IPS DF 6.9 (cell line): ENCODE results near the gene RPS6KA5.

Experiments
- DNase-seq: peaks from one replicate; pipeline ENCODE4 v3.0.0-alpha.2; 2013; ENCODE audit warnings: low read depth, low spot score
- H3K27ac ChIP-seq: one replicate; pipeline ENCODE4 v1.5.1; 2013; ENCODE audit warnings: low read length, control low read depth
- H3K27me3 ChIP-seq: 2 replicates; pipeline ENCODE4 v1.6.1; 2013; ENCODE audit warnings: mild to moderate bottlenecking, low read length; ENCODE audit not compliant: control insufficient read depth, insufficient read depth
- H3K36me3 ChIP-seq: 2 replicates; pipeline ENCODE4 v1.6.1; 2013; ENCODE audit warnings: low read length; ENCODE audit not compliant: control insufficient read depth, insufficient read depth
- H3K4me1 ChIP-seq: 2 replicates; pipeline ENCODE4 v1.6.1; 2013; ENCODE audit warnings: low read length; ENCODE audit not compliant: control insufficient read depth, insufficient read depth
- H3K4me3 ChIP-seq: 2 replicates; pipeline ENCODE4 v1.5.1; 2013; ENCODE audit warnings: mild to moderate bottlenecking, low read length
- H3K9me3 ChIP-seq: 2 replicates; pipeline ENCODE4 v1.6.1; 2013; ENCODE audit warnings: low read length, inconsistent platforms; ENCODE audit not compliant: control insufficient read depth, insufficient read depth
- WGBS: extraction: QIAGEN DNeasy Blood & Tissue Kit; methylation state at CpG from one replicate; pipeline ENCODE4 v1.1.7; 2013; ENCODE audit warnings: mixed read lengths, missing lambda C conversion rate; ENCODE audit not compliant: insufficient read length, insufficient coverage; 5-methylcytosine and 5-hydroxymethylcytosine counted together

The RPS6KA5 gene

GRCh38 chr14:91012045-91012444 is 48.4 kb downstream of the RPS6KA5 start:
- Histone ChIP-seq H3K4me3 (no peak overlapping the region), H3K4me1 (no peaks in the 10 kb centered on the region), H3K27me3 (no peaks in the 10 kb centered on the region), H3K36me3 (no peaks in the 10 kb centered on the region), H3K27ac (no peak overlapping the region), H3K9me3 (no peaks in the 10 kb centered on the region)
- no peak for DNase-seq
- WGBS: no CpG with 5 or more reads among the region's 2 CpGs

GRCh38 chr14:91010153-91010533 is 50.3 kb downstream of the RPS6KA5 start:
- H3K27me3 ChIP-seq: no peaks in the 10 kb centered on the region
- no peak for DNase-seq
- no CpG with 5 or more reads among the region's 2 CpGs for WGBS
- no peaks in the 10 kb centered on the region for H3K36me3 ChIP-seq
- H3K4me1 ChIP-seq: no peaks in the 10 kb centered on the region
- no peak overlapping the region for H3K27ac ChIP-seq
- no peak overlapping the region for H3K4me3 ChIP-seq
- H3K9me3 ChIP-seq: no peaks in the 10 kb centered on the region

GRCh38 chr14:91009501-91010152 is 50.8 kb downstream of the RPS6KA5 start:
- DNase-seq: no peak
- Histone ChIP-seq H3K9me3 (no peaks in the 10 kb centered on the region), H3K36me3 (no peaks in the 10 kb centered on the region), H3K4me3 (no peak overlapping the region), H3K4me1 (no peaks in the 10 kb centered on the region), H3K27ac (no peak overlapping the region), H3K27me3 (no peaks in the 10 kb centered on the region)
- WGBS: no CpG with 5 or more reads among the region's 3 CpGs

DNA sequence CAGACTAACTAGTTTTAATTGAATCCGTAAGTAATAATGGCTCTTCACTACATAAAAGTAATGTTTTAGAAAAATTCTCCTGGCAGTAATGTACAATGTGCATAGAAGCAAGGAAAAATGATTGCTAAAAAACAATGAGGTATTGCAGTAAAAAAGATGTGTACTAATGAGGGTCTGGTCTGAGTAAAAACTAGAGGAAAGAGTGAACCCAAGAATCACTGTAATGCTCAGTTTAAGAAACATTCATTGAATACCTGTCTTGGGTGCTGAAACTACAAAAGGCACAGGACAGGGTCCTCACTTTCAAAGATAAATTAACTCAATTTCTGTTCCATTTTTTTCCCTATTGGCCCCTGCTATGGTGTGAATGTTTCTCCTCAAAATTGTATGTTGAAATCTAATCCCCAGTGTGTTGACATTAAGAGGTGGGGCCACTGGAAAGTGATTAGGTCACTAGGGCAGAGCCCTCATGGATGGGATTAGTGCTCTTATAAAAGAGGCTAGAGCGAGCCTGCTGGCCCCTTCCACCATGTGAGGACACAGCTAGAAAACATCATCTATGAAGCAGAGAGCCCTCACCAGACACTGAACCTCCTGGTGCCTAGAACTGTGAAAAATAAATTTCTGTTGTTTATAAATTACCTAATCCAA is 51.6 kb downstream of the RPS6KA5 start:
- Histone ChIP-seq H3K27me3 (no peaks in the 10 kb centered on the region), H3K4me3 (no peak overlapping the region), H3K4me1 (no peaks in the 10 kb centered on the region), H3K9me3 (no peaks in the 10 kb centered on the region), H3K27ac (no peak overlapping the region), H3K36me3 (no peaks in the 10 kb centered on the region)
- WGBS: no CpG with 5 or more reads among the region's 2 CpGs
- no peak for DNase-seq

DNA sequence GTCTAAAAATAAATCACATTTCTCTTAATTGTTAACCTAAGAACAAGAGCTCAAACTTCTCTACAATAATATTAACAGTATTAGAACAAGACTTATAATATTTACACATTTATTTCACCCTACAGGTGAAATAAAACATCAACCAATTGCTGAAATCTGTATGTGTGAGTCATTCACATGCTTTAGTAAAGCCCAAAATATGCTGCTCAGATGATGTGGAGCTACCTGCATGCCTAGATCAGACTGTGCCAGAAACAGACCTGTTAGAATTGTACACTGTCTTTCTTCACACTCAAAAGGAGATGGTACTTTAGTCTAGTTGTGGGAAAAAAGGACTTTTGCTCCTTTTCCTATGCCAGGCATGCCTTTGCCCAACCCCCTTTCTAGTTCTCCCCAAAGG is 54.7 kb downstream of the RPS6KA5 start:
- H3K9me3 ChIP-seq: no peaks in the 10 kb centered on the region
- H3K27ac ChIP-seq: no peak overlapping the region
- no peaks in the 10 kb centered on the region for H3K27me3 ChIP-seq
- no peak overlapping the region for H3K4me3 ChIP-seq
- no peaks in the 10 kb centered on the region for H3K36me3 ChIP-seq
- DNase-seq: no peak
- no peaks in the 10 kb centered on the region for H3K4me1 ChIP-seq

GRCh38 chr14:91004987-91005386 is 55.5 kb downstream of the RPS6KA5 start:
- Histone ChIP-seq H3K9me3 (no peaks in the 10 kb centered on the region), H3K4me1 (no peaks in the 10 kb centered on the region), H3K27ac (no peak overlapping the region), H3K4me3 (no peak overlapping the region), H3K36me3 (no peaks in the 10 kb centered on the region), H3K27me3 (no peaks in the 10 kb centered on the region)
- no peak for DNase-seq

- no CpG with 5 or more reads among the region's 4 CpGs for WGBS
- no peaks in the 10 kb centered on the region for H3K27me3 ChIP-seq
- no peak for DNase-seq
These were observed 61.1 kb downstream of the RPS6KA5 start for GRCh38 chr14:90999299-90999698.

DNA sequence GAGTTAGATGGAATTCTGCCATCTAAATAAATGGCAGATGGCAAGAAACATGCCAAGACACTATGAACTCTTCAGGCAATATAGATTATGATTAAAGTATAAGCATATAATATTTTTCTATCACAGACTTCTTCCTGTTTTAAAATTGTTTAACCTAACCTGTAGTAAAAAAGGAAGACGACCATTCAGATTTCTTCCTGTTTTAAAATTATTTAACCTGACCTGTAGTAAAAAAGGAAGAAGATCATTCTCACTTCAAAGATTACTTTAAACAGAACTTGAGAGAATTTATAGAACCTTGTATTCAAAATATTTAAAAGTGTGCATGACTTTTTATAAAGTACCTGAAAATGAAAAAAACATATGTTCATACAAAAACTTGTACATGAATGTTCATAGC is 63.5 kb downstream of the RPS6KA5 start:
- no peaks in the 10 kb centered on the region for H3K4me1 ChIP-seq
- no peak for DNase-seq
- H3K27me3 ChIP-seq: no peaks in the 10 kb centered on the region
- WGBS: no CpG with 5 or more reads among the region's 1 CpG
- H3K4me3 ChIP-seq: no peak overlapping the region
- no peak overlapping the region for H3K27ac ChIP-seq
- no peaks in the 10 kb centered on the region for H3K36me3 ChIP-seq
- H3K9me3 ChIP-seq: no peaks in the 10 kb centered on the region

More at GRCh38 chr14:90999299-90999698, 61.1 kb downstream of the RPS6KA5 start:
- Histone ChIP-seq H3K9me3 (no peaks in the 10 kb centered on the region), H3K27ac (no peak overlapping the region), H3K4me1 (no peaks in the 10 kb centered on the region), H3K4me3 (no peak overlapping the region), H3K36me3 (no peaks in the 10 kb centered on the region)

GRCh38 chr14:90995785-90996184 is 64.7 kb downstream of the RPS6KA5 start:
- Histone ChIP-seq H3K36me3 (no peaks in the 10 kb centered on the region), H3K4me3 (no peak overlapping the region), H3K27ac (no peak overlapping the region), H3K4me1 (no peaks in the 10 kb centered on the region), H3K27me3 (no peaks in the 10 kb centered on the region), H3K9me3 (no peaks in the 10 kb centered on the region)
- WGBS: no CpG with 5 or more reads among the region's 4 CpGs
- DNase-seq: no peak

DNA sequence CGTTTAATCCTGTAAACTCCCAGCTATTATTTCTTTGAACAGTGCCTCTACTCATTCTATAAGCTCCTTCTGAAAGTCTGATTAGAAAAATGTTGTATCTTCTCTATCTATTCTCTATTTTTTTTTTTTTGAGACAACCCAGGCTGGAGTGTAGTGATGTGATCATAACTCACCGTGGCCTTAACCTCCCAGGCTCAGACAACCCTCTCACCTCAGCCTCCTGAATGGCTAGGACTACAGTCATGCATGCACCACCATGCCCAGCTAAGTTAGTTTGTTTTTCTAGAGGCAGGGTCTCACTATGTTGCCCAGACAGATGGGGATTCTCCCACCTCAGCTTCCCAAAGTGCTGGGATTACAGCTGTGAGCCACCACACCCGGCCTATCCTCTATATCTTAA is 66.6 kb downstream of the RPS6KA5 start:
- H3K9me3 ChIP-seq: no peaks in the 10 kb centered on the region
- no peaks in the 10 kb centered on the region for H3K27me3 ChIP-seq
- H3K36me3 ChIP-seq: no peaks in the 10 kb centered on the region
- no peak overlapping the region for H3K27ac ChIP-seq
- DNase-seq: no peak
- no peaks in the 10 kb centered on the region for H3K4me1 ChIP-seq
- no CpG with 5 or more reads among the region's 3 CpGs for WGBS
- H3K4me3 ChIP-seq: no peak overlapping the region

- no peaks in the 10 kb centered on the region for H3K27me3 ChIP-seq
- DNase-seq: no peak
- no peaks in the 10 kb centered on the region for H3K4me1 ChIP-seq
- no peaks in the 10 kb centered on the region for H3K36me3 ChIP-seq
- no peaks in the 10 kb centered on the region for H3K9me3 ChIP-seq
- no peak overlapping the region for H3K27ac ChIP-seq
- H3K4me3 ChIP-seq: no peak overlapping the region
These were observed 68.6 kb downstream of the RPS6KA5 start for GRCh38 chr14:90991690-90992443.
